H1 (cell line): ENCODE results near the gene MOB4. TPM values are rescaled to one million over a fixed set of nuclear protein-coding genes. Genes with fewer than 3 reads are reported as not detected.

Source experiments
- KDM5A ChIP-seq: fragments of 200-600 bp; IDR thresholded peaks from 2 replicates; pipeline ENCODE4 v1.7.1; 2012; ENCODE audit warnings: mild to moderate bottlenecking, low read length, inconsistent platforms, mixed read lengths
- polyA plus RNA-seq, 7 experiments: library from polyadenylated mRNA; depleted of rRNA in 3 of 7; stranded (reverse) in 5 of 7; unstranded in 2 of 7; fragments of >200 nt in 5 of 7; fragments of 200-250 nt in 2 of 7; gene quantifications; 1 replicate in 5 of 7; 2 replicates in 1 of 7; 4 replicates in 1 of 7; pipeline versions ENCODE4 v1.2.1 to v1.2.3, GENCODE V29; 2011 to 2013; ENCODE audit warnings: missing spikeins in 2 of 7, mixed read lengths in 2 of 7
- total RNA-seq: library from RNA; stranded (reverse); fragmentation: NEBNext Ultra II Directional; extraction: Animal tissue kit (Norgen Biotek cat#: 25700); gene quantifications from 2 replicates; pipeline ENCODE4 v1.2.1, GENCODE V29; 2021

The MOB4 gene
- total and polyA plus RNA-seq, 2 of the 8 experiments (the other 6 are each of a cell fraction or from before 2014, with no cell fraction given), result 51.5 to 54.2 TPM

- no peak for TF ChIP-seq KDM5A
Observed at GRCh38 chr2:197558393-197558792, 42.5 kb downstream of the MOB4 start (continued).
